ENCODE measurements around the gene GPR3. TPM values are rescaled to one million over a fixed set of nuclear protein-coding genes. Genes with fewer than 3 reads are reported as not detected.

Gene GPR3
- total RNA-seq, 1 experiment from 2014 or later, result 4.4 TPM

- H3K27ac ChIP-seq (ENCODE audit: insufficient read length, low read depth, low read length), result no peak overlapping the region
- H2AFZ ChIP-seq (ENCODE audit: low read length), result no peak overlapping the region
- Mint-ChIP-seq H3K4me1 (peaks cover 14 to 20% of the 10 kb centered on the region in 2 experiments), H3K27me3 (ENCODE audit: low read depth) (peaks cover 21% of the 10 kb centered on the region), H3K27ac (no peak overlapping the region), H3K36me3 (ENCODE audit: insufficient read depth in 1 of 3, low read depth in 3 of 3) (peaks cover 4 to 15% (median 12%) of the 10 kb centered on the region in 3 experiments; a peak in 5 of 7 replicates), H3K4me3 (peak overlapping the region; percentile 70 to 84), H3K9me3 (no peaks in the 10 kb centered on the region)
- peak overlapping the region; percentile 71 for H3K4me2 ChIP-seq (ENCODE audit: insufficient read depth, insufficient read length, low read length)
- H3K9me3 ChIP-seq (ENCODE audit: control insufficient read depth, low read depth, low read length), result no peaks in the 10 kb centered on the region
- H3K27me3 ChIP-seq (ENCODE audit: insufficient read depth, low read length), result no peaks in the 10 kb centered on the region
- no peaks in the 10 kb centered on the region for H3K4me1 ChIP-seq (ENCODE audit: insufficient read depth, low read length)
- no peak overlapping the region for H4K5ac ChIP-seq (ENCODE audit: insufficient read length, low read depth, low read length)
- no peak overlapping the region for H3K14ac ChIP-seq (ENCODE audit: insufficient read depth, low read length)
- no peak overlapping the region for H2BK5ac ChIP-seq (ENCODE audit: insufficient read length, low read length)
- no peak overlapping the region for H2BK120ac ChIP-seq (ENCODE audit: low read depth, low read length, poor library complexity, severe bottlenecking)
- peaks cover 21% of the 10 kb centered on the region for H3K23me2 ChIP-seq (ENCODE audit: insufficient read length, low read depth, low read length, poor library complexity, severe bottlenecking)
- no peak overlapping the region for H2BK12ac ChIP-seq (ENCODE audit: insufficient read length, low read depth, low read length)
- H4K8ac ChIP-seq (replicated peaks; ENCODE audit: insufficient read length, low read depth, low read length), result no peak overlapping the region
- H3K56ac ChIP-seq (ENCODE audit: insufficient read length, low read depth, low read length), result no peak overlapping the region
- no peak overlapping the region for H3T11ph ChIP-seq (ENCODE audit: low read length)
- no CpG with 5 or more reads among the region's 84 CpGs for WGBS (ENCODE audit: extremely low coverage, insufficient read length, low lambda C conversion rate)
- H4K20me1 ChIP-seq (ENCODE audit: control insufficient read depth, insufficient read depth, insufficient read length), result peaks cover 4% of the 10 kb centered on the region
- H2AK5ac ChIP-seq (ENCODE audit: insufficient read length, low read length), result no peak overlapping the region
- no peak for TF ChIP-seq CTCF (conservative IDR thresholded peaks at IDR 0.05)
- no peak overlapping the region for H4K91ac ChIP-seq (ENCODE audit: insufficient read length, low read depth, low read length)
- peak overlapping the region; percentile 1 for H3K18ac ChIP-seq (ENCODE audit: insufficient read length, low read depth, low read length)
- H3K9ac ChIP-seq (ENCODE audit: extremely low read depth, insufficient read length, low read length), result no peak overlapping the region
- no peak overlapping the region for H3K23ac ChIP-seq (ENCODE audit: insufficient read length, low read depth, low read length)
- no peak overlapping the region for H2BK15ac ChIP-seq (ENCODE audit: low read depth, low read length)
- peak; percentile 87 for DNase-seq
- H2BK20ac ChIP-seq (ENCODE audit: low read depth, low read length, poor library complexity, severe bottlenecking), result no peak overlapping the region
- no peaks in the 10 kb centered on the region; the same call in 1 of the 2 replicates for H3K79me2 ChIP-seq (ENCODE audit: insufficient read depth, low read length)
- no peaks in the 10 kb centered on the region for H3K79me1 ChIP-seq (ENCODE audit: insufficient read depth, low read depth, low read length, poor library complexity, severe bottlenecking)
- H3K4ac ChIP-seq (ENCODE audit: low read depth, low read length), result no peak overlapping the region
These were observed 42.4 kb upstream of the GPR3 start for GRCh38 chr1:27349784-27350662.

Measured in H9 (cell line).